A673 (cell line): ENCODE measurements around the gene KCNK1. TPM values are rescaled to one million over a fixed set of nuclear protein-coding genes. Genes with fewer than 3 reads are reported as not detected.

Source experiments
- BruUV-seq: library from RNA; stranded (reverse); fragments of 400-500 nt; replicated peaks from 2 replicates; lab custom pipeline; 2021; lab: Mats Ljungman, UMichigan
- CTCF ChIA-PET: fragments of 300-600 bp; sonication (Branson Sonifier 250); formaldehyde crosslinking; loops from one replicate; lab custom pipeline; 2022; ENCODE audit warnings: antibody characterized with exemption; lab: Charles Lee
- POLR2A ChIA-PET: fragments of 300-600 bp; sonication (Branson Sonifier 250); formaldehyde crosslinking; loops from one replicate; lab custom pipeline; 2022; ENCODE audit warnings: antibody characterized with exemption; ENCODE audit not compliant: low non-redundant PET; lab: Charles Lee
- DNase-seq: peaks from one replicate; pipeline ENCODE4 v3.0.0-alpha.2; 2015; ENCODE audit warnings: low spot score
- H3K27ac ChIP-seq: fragments of 200-600 bp; sonication (generic); 2 replicates; pipeline ENCODE4 v1.5.1; 2016; ENCODE audit warnings: mixed run types, low read depth, mild to moderate bottlenecking, mixed read lengths, antibody characterized with exemption, low read length; ENCODE audit not compliant: poor library complexity, severe bottlenecking
- H3K27me3 ChIP-seq: fragments of 200-600 bp; sonication (generic); replicated peaks from 2 replicates; pipeline ENCODE4 v1.6.1; 2017; ENCODE audit warnings: mixed run types, low read depth, mild to moderate bottlenecking, mixed read lengths, antibody characterized with exemption, low read length; ENCODE audit not compliant: insufficient read depth, poor library complexity
- H3K36me3 ChIP-seq: fragments of 200-600 bp; sonication (generic); 2 replicates; pipeline ENCODE4 v1.6.1; 2016; ENCODE audit warnings: mixed run types, mild to moderate bottlenecking, mixed read lengths, antibody characterized with exemption, low read length; ENCODE audit not compliant: insufficient read depth, poor library complexity, severe bottlenecking
- H3K4me1 ChIP-seq: fragments of 200-600 bp; sonication (generic); 2 replicates; pipeline ENCODE4 v1.6.1; 2017; ENCODE audit warnings: mixed run types, mild to moderate bottlenecking, mixed read lengths, antibody characterized with exemption, low read length; ENCODE audit not compliant: insufficient read depth, poor library complexity, severe bottlenecking
- H3K4me3 ChIP-seq: fragments of 200-600 bp; sonication (generic); 2 replicates; pipeline ENCODE4 v1.5.1; 2016; ENCODE audit warnings: low read depth, mixed run types, mild to moderate bottlenecking, mixed read lengths, low read length; ENCODE audit not compliant: poor library complexity, severe bottlenecking
- H3K9me3 ChIP-seq: fragments of 200-600 bp; sonication (generic); 2 replicates; pipeline ENCODE4 v1.6.1; 2016; ENCODE audit warnings: mixed run types, low read depth, mild to moderate bottlenecking, mixed read lengths, antibody characterized with exemption, low read length; ENCODE audit not compliant: poor library complexity, severe bottlenecking
- EZH2 ChIP-seq: fragments of 200-600 bp; sonication (generic); IDR thresholded peaks from 2 replicates; pipeline ENCODE4 v1.6.1; 2017; ENCODE audit warnings: borderline replicate concordance, low read depth, mild to moderate bottlenecking, mixed read lengths, antibody characterized with exemption, low read length; ENCODE audit not compliant: poor library complexity, severe bottlenecking
- intact Hi-C: fragments of 100-400 bp; cut with micrococcal nuclease; formaldehyde crosslinking; loops from one replicate; pipeline ENCODE4 v1.10.0; 2022; ENCODE audit not compliant: unreplicated experiment
- total RNA-seq: library from RNA; stranded (reverse); gene quantifications from 2 replicates; pipeline ENCODE4 v1.2.3, GENCODE V29; 2021
- TF ChIP-seq, protein P1 (sequence below): fragments of 300-800, 200-600 bp; sonication (generic); conservative IDR thresholded peaks from 2 replicates; pipeline ENCODE4 v1.5.1; 2017; ENCODE audit warnings: low read depth, mild to moderate bottlenecking, antibody characterized with exemption, low read length, moderate library complexity, mixed read lengths

Gene KCNK1
- total RNA-seq, 1 experiment from 2014 or later: not detected

DNA sequence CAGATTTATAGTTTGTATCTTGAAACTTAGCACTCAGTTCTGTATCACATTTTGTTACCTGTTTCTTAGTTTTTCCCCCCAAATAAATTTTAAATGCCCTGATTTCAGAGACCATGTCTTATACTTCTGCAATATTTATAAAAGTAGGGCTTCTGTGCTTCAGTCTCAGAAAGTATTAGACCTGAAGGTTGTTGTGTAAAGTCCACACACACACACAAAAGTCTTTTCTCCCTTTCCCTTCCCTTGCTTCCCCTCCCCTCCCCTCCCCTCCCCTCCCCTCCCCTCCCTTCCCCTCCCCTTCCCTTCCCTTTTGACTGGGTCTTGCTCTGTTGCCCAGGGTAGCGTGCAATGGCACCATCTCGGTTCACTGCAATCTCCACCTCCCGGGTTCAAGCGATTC is 41.0 kb upstream of the KCNK1 start:
- POLR2A ChIA-PET: no interaction called here
- no peaks in the 10 kb centered on the region for H3K36me3 ChIP-seq
- BruUV-seq: no TSS peak
- H3K4me1 ChIP-seq: no peaks in the 10 kb centered on the region
- no peak for DNase-seq
- peaks cover 54% of the 10 kb centered on the region for H3K27me3 ChIP-seq
- H3K4me3 ChIP-seq: no peak overlapping the region
- H3K27ac ChIP-seq: no peak overlapping the region
- CTCF ChIA-PET: no interaction called here
- H3K9me3 ChIP-seq: no peaks in the 10 kb centered on the region
- intact Hi-C loops: no loop called here
- TF ChIP-seq, protein P1, sequence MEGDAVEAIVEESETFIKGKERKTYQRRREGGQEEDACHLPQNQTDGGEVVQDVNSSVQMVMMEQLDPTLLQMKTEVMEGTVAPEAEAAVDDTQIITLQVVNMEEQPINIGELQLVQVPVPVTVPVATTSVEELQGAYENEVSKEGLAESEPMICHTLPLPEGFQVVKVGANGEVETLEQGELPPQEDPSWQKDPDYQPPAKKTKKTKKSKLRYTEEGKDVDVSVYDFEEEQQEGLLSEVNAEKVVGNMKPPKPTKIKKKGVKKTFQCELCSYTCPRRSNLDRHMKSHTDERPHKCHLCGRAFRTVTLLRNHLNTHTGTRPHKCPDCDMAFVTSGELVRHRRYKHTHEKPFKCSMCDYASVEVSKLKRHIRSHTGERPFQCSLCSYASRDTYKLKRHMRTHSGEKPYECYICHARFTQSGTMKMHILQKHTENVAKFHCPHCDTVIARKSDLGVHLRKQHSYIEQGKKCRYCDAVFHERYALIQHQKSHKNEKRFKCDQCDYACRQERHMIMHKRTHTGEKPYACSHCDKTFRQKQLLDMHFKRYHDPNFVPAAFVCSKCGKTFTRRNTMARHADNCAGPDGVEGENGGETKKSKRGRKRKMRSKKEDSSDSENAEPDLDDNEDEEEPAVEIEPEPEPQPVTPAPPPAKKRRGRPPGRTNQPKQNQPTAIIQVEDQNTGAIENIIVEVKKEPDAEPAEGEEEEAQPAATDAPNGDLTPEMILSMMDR: no peak
- TF ChIP-seq EZH2: no peak

DNA sequence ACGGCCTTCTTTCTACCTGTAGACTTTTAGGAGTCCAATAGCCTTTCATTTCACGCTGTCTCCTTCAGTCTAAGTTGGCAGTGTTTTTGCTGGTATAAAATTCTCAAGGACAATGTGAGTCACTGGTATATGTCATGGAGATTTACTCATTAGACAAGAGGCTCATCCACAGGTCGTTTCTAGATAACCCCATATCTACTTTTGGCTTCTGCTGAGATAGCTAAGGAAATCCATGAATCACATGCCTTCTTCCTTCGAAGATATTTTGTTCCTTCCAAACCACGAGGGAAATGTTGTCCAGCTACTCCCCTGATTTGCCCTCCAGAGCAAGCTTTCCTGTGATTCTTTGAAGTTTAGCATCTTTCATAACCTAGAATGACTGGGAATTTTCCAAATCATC is 38.5 kb upstream of the KCNK1 start:
- ChIA-PET POLR2A (no interaction called here), CTCF (no interaction called here)
- Histone ChIP-seq H3K4me1 (no peaks in the 10 kb centered on the region), H3K36me3 (no peaks in the 10 kb centered on the region), H3K27me3 (peaks cover 53% of the 10 kb centered on the region), H3K9me3 (no peaks in the 10 kb centered on the region), H3K27ac (no peak overlapping the region), H3K4me3 (no peak overlapping the region)
- DNase-seq: no peak
- TF ChIP-seq EZH2: no peak
- TF ChIP-seq, protein P1: no peak
- no TSS peak for BruUV-seq
- intact Hi-C loops: no loop called here

DNA sequence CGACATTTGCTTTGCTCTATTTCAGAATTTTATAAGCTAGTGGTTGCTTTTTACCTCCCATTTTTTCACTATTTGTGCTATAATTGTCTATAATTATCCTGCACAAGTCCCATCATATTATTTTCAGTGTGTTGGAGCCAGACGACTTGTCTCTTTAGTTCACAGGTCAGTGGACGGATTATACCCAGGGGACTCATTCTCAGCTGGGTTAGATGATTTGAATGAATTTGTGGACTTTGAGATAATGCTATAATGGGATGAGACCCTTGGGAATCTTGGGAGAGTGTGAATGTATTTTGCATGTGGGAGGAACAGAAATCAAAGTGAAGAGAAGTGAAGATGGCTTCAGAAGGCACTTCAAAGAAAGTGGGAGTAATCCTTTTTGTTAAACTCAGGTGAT is 31.5 kb upstream of the KCNK1 start:
- CTCF ChIA-PET: no interaction called here
- POLR2A ChIA-PET: no interaction called here

More for the DNA sequence above, 31.5 kb upstream of the KCNK1 start:
- TF ChIP-seq, protein P1: no peak
- TF ChIP-seq EZH2: no peak
- BruUV-seq: no TSS peak
- Histone ChIP-seq H3K4me3 (no peak overlapping the region), H3K27me3 (peaks cover 11% of the 10 kb centered on the region), H3K27ac (no peak overlapping the region), H3K36me3 (no peaks in the 10 kb centered on the region), H3K9me3 (no peaks in the 10 kb centered on the region), H3K4me1 (no peaks in the 10 kb centered on the region)
- intact Hi-C loops: no loop called here
- DNase-seq: no peak
